GM19240 (cell line): ENCODE data around the gene TLCD1.
A peak's percentile ranks its signal among the peaks of the same experiment; 100 is the strongest.

ENCODE experiments used
- DNase-seq: peaks from one replicate; pipeline ENCODE4 v3.0.0; 2011; ENCODE audit warnings: low spot score; ENCODE audit not compliant: insufficient read length

The TLCD1 gene

GRCh38 chr17:28714281-28714680, 11.8 kb downstream of the TLCD1 start:
- DNase-seq: no peak

GRCh38 chr17:28712705-28713415, 13.2 kb downstream of the TLCD1 start:
- no peak for DNase-seq

GRCh38 chr17:28712032-28712704, 13.9 kb downstream of the TLCD1 start:
- peak; percentile 66 for DNase-seq

GRCh38 chr17:28711723-28712031, 14.4 kb downstream of the TLCD1 start, which contains the start of gene PROCA1:
PROCA1 (minus strand) TSS chr17:28711888; CDS start chr17:28711660, 228 bp downstream.
- DNase-seq: no peak

DNA sequence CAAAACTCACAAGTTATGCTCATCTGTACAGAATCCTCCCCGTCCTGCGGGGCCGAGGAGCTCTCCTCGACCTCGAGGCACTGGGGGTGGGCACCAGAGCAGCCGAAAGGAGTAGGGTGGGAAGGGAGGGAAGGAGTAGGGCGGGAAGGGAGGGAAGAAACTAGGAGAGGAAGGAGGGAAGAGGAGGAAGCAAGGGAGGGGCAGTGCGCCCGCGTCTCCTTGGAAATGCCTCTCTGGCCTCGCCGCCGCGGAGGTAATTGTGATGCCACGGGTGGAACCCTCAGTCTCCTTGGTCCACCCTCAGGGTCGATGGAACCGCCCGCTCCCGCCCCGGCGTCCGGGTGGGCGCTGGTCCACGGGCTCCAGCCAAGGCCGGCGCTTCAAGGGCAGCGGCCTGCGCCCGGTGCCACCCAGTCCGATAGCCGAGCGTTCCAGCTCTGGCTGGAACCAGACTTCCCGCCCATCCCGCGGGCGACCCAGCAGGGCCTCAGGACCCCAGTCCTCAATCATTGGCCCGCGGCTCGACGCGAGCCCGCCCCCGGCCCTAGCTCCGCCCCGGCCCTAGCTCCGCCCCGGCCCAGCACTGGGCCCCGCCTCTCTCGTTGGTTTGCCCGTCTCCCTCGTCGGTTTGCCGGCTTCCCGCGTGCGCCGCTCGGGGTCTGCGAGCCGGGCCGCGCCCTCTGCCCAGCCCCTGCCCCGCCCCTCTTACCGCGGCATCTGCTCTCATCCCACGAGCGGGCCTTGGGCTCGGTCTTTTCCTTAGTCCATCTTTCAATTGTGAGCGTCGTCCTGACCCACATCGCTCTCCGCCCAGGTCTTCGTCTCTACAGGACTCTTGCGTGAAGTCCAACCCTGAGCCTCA, 14.9 kb downstream of the TLCD1 start:
- DNase-seq: peak; percentile 91

GRCh38 chr17:28707339-28707720, 18.7 kb downstream of the TLCD1 start:
- no peak for DNase-seq

DNA sequence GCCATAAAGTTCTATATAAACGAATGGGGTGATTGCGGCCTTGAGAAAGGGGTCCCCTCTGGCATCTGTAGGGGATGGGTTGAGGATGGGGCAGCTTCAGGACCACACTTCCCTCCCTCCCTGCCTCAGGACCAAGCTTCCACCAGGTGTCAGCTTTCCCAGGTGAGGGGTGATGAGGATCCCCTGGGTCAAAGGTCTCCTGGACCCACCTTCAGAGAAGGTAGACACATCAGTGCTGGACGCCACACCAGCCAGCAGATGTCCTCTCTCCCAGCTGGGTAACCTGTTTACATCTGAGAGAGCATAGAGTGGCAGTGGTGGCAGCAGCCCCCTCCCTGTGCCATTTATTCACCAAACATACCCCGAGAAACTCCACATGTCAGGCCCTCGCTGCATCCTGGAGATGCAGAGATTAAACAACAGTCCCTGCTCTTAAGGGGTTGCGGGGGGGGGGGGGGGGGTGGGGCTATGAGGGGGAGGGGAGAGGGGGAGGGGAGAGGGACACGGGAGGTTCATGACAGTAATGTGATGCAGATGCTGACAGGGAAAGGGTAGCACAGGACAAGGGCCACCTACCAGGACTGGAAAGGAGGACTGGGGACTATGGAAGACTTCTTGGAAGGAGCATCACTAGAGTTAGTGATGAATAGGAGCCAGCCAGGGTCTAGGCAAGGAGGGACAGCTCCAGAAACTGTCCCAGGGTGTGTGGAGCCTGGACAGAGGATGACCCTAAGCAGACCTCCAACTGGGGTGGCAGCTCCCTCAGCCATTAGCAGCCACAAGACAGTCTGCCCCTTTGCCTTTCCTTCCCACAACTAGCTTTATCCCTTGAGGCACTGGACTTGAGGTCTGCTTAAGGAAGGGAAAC, 19.3 kb downstream of the TLCD1 start:
- no peak for DNase-seq

DNA sequence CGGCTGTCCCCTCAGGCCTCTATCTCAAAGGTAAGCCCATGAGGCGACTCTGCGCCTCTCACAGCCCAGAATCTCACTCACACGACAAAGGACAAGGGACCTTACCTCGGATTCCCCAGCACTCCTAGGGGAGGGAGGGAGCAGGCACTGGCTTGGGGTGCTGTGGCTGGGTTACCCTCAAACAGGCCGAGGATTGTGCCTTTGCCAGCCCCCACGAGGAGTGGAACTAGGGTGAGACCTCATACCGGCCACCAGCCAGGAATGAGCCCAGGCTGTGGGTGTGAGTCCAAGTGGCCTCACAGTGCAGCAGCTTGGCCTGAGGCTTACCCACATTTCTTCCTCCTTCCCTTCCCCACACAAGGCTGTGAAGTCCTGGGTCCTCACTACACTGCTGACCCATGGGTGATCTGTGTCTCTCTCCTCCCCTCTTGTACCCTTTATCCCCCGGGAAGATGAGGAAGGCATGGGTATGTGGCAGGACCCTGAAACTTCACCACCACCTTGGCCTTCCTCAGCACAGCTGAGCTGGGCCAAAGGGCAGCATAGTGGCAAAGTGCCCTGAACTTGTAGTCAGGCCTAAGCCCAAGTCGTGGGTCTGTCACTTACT, 20.2 kb downstream of the TLCD1 start:
- no peak for DNase-seq

- DNase-seq: no peak
Measured at GRCh38 chr17:28705074-28705659, 20.9 kb downstream of the TLCD1 start.

DNA sequence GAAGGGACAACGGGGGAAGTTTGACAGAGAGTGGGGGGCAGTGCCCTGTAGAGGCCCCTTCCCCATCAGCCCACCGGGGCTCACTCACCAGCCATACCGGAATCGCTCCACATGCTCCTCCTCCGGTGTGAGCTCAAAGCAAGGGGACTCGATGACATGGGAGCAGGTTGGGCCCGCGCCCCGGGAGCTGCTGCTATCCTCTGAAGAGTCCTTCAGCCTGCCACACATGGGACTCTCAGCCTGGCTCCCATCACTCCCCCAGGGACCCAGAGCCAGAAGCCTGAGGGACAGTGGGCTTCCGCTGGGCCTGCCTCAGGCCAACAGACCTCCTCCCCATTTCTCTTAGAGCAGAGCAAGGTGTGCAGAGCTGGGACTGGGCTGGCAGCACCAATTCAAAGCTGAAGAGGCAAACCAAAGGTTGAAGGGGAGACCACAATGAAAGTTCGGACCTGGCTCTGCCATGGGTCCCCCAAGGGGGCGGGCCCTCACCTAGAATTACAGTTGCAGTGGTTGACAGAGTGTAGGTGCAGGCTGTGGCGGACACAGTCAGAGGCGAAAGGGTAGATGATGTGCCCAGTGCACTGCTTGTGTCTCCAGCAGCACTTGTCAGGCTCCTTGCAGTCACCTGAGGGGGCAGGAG, 21.7 kb downstream of the TLCD1 start:
- DNase-seq: no peak

GRCh38 chr17:28703552-28704218, 22.3 kb downstream of the TLCD1 start:
- no peak for DNase-seq

- DNase-seq: no peak
Measured at GRCh38 chr17:28702752-28703150, 23.3 kb downstream of the TLCD1 start.

DNA sequence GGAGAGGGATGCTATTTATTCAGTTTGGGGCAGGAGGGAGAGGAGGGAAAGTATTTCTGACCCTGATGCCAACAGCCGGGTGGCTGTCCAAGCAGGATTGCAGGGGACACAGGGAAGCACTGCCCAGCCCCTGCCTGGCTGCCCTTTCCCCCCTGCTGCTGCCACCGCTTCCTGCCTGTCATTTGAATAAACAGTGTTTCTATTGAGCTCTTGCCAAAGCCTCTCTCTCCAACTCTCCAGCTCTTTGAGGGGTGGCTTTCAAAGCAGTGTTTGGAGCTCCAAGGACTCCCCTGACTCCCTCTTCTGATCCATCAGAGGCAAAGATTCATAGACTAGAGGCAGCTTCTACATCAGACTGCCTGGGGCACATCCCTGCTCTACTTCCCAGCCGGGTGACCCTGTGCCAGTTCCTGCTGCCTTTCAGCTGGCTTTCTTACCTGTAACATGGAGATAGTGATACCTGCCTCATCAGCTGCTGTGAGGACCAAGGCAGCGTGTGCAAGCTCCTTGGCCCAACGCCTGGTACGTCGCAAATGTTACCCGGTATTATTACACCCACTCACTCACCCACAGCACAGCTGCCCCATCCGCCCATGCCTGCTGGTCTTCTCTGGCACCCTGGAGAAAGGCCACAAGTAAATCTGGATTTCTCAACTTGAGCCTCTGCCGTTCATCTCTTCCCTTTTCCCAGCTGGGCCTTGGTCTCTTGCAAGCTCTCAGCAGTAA, 23.8 kb downstream of the TLCD1 start:
- no peak for DNase-seq

DNA sequence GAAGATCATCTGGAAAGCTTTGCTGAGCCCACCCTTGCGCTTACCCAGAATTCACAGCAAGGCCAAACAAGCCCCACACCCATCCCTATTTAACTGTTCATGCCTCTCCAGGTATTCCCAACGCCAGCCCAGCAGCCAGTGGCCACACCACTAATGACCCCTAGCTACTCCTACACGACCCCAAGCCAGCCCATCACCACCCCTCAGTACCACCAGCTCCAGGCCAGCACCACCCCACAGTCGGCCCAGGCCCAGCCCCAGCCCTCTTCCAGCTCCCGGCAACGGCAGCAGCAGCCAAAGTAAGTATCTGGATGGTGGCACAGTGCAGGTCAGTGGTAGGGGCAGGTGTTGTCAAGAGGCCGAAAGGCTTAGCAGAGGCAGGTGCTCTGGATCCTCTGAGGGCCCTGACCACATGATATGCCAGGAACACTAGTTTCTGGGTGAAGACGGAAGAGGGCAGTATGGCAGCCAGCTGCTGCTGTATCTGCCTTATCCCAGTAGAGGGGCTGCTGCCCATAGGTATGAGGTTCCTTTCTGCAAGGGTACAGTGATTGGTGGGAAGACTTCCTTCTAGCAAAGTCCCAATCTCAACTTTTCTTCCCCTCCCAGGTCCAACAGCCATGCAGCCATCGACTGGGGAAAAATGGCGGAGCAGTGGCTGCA, 25.1 kb downstream of the TLCD1 start:
- DNase-seq: no peak

DNA sequence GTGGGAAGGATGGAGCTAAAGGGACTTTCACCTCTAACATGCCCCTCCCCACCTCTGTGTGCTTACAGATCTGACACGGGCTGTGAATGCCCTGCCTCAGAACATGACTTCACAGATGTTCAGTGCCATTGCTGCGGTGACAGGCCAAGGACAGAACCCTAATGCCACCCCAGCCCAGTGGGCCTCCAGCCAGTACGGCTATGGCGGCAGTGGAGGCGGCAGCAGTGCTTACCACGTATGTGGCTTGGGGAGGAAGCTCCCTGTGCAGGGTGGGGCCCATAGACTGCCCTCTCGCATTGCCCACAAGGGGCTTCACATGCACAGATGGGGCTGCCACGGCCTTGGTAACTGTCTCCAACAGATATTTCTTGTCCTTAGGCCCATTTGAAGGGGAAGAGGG, 25.8 kb downstream of the TLCD1 start:
- no peak for DNase-seq

GRCh38 chr17:28698253-28698941, 27.6 kb downstream of the TLCD1 start:
- DNase-seq: no peak

GRCh38 chr17:28693869-28694268, 32.2 kb downstream of the TLCD1 start:
- DNase-seq: no peak

- DNase-seq: no peak
Measured at GRCh38 chr17:28689011-28689410, 37.0 kb downstream of the TLCD1 start.
